ENCODE results near the gene MYO1A.
"Not testable (repeated sequence)": the region's sequence is repeated elsewhere in the genome, so short reads cannot be mapped to it uniquely, and the experiment has no call there.

GRCh38 chr12:57022324-57022723 lies 27.6 kb downstream of the MYO1A start:
- not testable (repeated sequence) for TF ChIP-seq CTCF (conservative IDR thresholded peaks at IDR 0.05; ENCODE audit: low read length); EZH2phosphoT487 (IDR thresholded peaks at IDR 0.05; ENCODE audit: borderline replicate concordance, low read depth, low read length)

Measured in OCI-LY7 (cell line).